AG04449 (cell line): ENCODE data around the gene MRAP2.

Experiments
- CTCF ChIA-PET: fragments of 350-600 bp; formaldehyde crosslinking; extraction: SDS; loops from one replicate; lab custom pipeline; 2021; ENCODE audit warnings: antibody characterized with exemption; lab: Yijun Ruan, JAX
- POLR2A ChIA-PET: fragments of 400-600, 350-600 bp; formaldehyde crosslinking; extraction: SDS; loops from one replicate; lab custom pipeline; 2020; ENCODE audit warnings: antibody characterized with exemption, inconsistent platforms; lab: Yijun Ruan, JAX
- DNase-seq: peaks from one replicate; pipeline ENCODE4 v3.0.0-alpha.2; 2010; ENCODE audit warnings: low read depth, low spot score
- H3K4me3 ChIP-seq: 2 replicates; pipeline ENCODE4 v1.5.1; 2011; ENCODE audit warnings: low read depth, mild to moderate bottlenecking, control low read depth, low read length
- CTCF ChIP-seq: IDR thresholded peaks from one replicate; pipeline ENCODE4 v1.5.1; 2011; ENCODE audit warnings: mild to moderate bottlenecking, moderate library complexity, low read length, control low read depth, inconsistent platforms; ENCODE audit not compliant: insufficient read depth; ENCODE audit errors: missing control alignments

Gene MRAP2

GRCh38 chr6:84017709-84018452, 15.7 kb upstream of the MRAP2 start:
- DNase-seq: no peak
- POLR2A ChIA-PET: no interaction called here
- CTCF ChIA-PET: interaction anchor here (0.6 kb wide), 1 partner anchor 60 kb away, joined by 3 read pairs; no protein-coding TSS in a partner anchor
- TF ChIP-seq CTCF: no peak
- H3K4me3 ChIP-seq: no peak overlapping the region

- ChIA-PET CTCF (interaction anchor here (0.6 kb wide), 1 partner anchor 61 kb away, joined by 3 read pairs; no protein-coding TSS in a partner anchor), POLR2A (no interaction called here)
- no peak overlapping the region for H3K4me3 ChIP-seq
- no peak for DNase-seq
- no peak for TF ChIP-seq CTCF
Observed at GRCh38 chr6:84018453-84019061, 15.0 kb upstream of the MRAP2 start.

- CTCF ChIA-PET: no interaction called here
- H3K4me3 ChIP-seq: no peak overlapping the region
- no peak for TF ChIP-seq CTCF
- no peak for DNase-seq
- POLR2A ChIA-PET: no interaction called here
Observed at GRCh38 chr6:84019141-84019841, 14.3 kb upstream of the MRAP2 start.

- no peak for TF ChIP-seq CTCF
- no peak for DNase-seq
- ChIA-PET POLR2A (no interaction called here), CTCF (no interaction called here)
- H3K4me3 ChIP-seq: no peak overlapping the region
Observed at GRCh38 chr6:84019842-84020211, 13.7 kb upstream of the MRAP2 start.

- ChIA-PET CTCF (no interaction called here), POLR2A (no interaction called here)
- no peak for TF ChIP-seq CTCF
- H3K4me3 ChIP-seq: no peak overlapping the region
- DNase-seq: no peak
Observed at GRCh38 chr6:84021625-84022024, 11.9 kb upstream of the MRAP2 start.

GRCh38 chr6:84026721-84027164, 6.8 kb upstream of the MRAP2 start:
- no peak for DNase-seq
- POLR2A ChIA-PET: no interaction called here
- CTCF ChIA-PET: no interaction called here
- H3K4me3 ChIP-seq: no peak overlapping the region
- no peak for TF ChIP-seq CTCF
